ENCODE results near the gene CCDC40. TPM values are rescaled to one million over a fixed set of nuclear protein-coding genes. Genes with fewer than 3 reads are reported as not detected.

CCDC40 gene
- total RNA-seq, 1 donor from 2014 or later: 0.37 TPM

- Mint-ChIP-seq H3K4me1 (peaks cover 4% of the 10 kb centered on the region), H3K27ac (no peak overlapping the region), H3K9me3 (no peaks in the 10 kb centered on the region), H3K36me3 (ENCODE audit: low read depth) (no peaks in the 10 kb centered on the region), H3K4me3 (no peak overlapping the region), H3K27me3 (peaks cover 2% of the 10 kb centered on the region)
- intact Hi-C loops (cut with micrococcal nuclease): no loop called here
- DNase-seq: no peak
Observed at GRCh38 chr17:80006339-80006720, 30.1 kb upstream of the CCDC40 start.

- intact Hi-C loops (cut with micrococcal nuclease): no loop called here
- Mint-ChIP-seq H3K36me3 (ENCODE audit: low read depth) (no peaks in the 10 kb centered on the region), H3K4me3 (no peak overlapping the region), H3K4me1 (peaks cover 4% of the 10 kb centered on the region), H3K9me3 (no peaks in the 10 kb centered on the region), H3K27me3 (peaks cover 2% of the 10 kb centered on the region), H3K27ac (no peak overlapping the region)
- no peak for DNase-seq
Observed at GRCh38 chr17:80006811-80007752, 29.4 kb upstream of the CCDC40 start.

GRCh38 chr17:80007939-80008338 is 28.5 kb upstream of the CCDC40 start:
- DNase-seq: no peak
- Mint-ChIP-seq H3K27me3 (peaks cover 2% of the 10 kb centered on the region), H3K4me3 (no peak overlapping the region), H3K36me3 (ENCODE audit: low read depth) (no peaks in the 10 kb centered on the region), H3K4me1 (peaks cover 4% of the 10 kb centered on the region), H3K9me3 (no peaks in the 10 kb centered on the region), H3K27ac (no peak overlapping the region)
- intact Hi-C loops (cut with micrococcal nuclease): loop anchor here (2.0 kb wide), 1 partner anchor 27 kb away; the partner anchor contains the start of gene TBC1D16

- H3K4me3 Mint-ChIP-seq: no peak overlapping the region
- peaks cover 2% of the 10 kb centered on the region for H3K27me3 Mint-ChIP-seq
- intact Hi-C loops (cut with micrococcal nuclease): loop anchor here (2.0 kb wide), 1 partner anchor 26 kb away; the partner anchor contains the start of gene TBC1D16
Observed at GRCh38 chr17:80008383-80008840, 28.0 kb upstream of the CCDC40 start.

GRCh38 chr17:80008848-80009247 is 27.6 kb upstream of the CCDC40 start:
- H3K36me3 Mint-ChIP-seq (ENCODE audit: low read depth): no peaks in the 10 kb centered on the region
- peaks cover 2% of the 10 kb centered on the region for H3K27me3 Mint-ChIP-seq
- intact Hi-C loops (cut with micrococcal nuclease): loop anchor here (2.0 kb wide), 1 partner anchor 26 kb away; the partner anchor contains the start of gene TBC1D16
- H3K4me3 Mint-ChIP-seq: no peak overlapping the region
- DNase-seq: no peak
- peaks cover 4% of the 10 kb centered on the region for H3K4me1 Mint-ChIP-seq
- no peaks in the 10 kb centered on the region for H3K9me3 Mint-ChIP-seq
- H3K27ac Mint-ChIP-seq: no peak overlapping the region

More at GRCh38 chr17:80008383-80008840, 28.0 kb upstream of the CCDC40 start:
- Mint-ChIP-seq H3K9me3 (no peaks in the 10 kb centered on the region), H3K36me3 (ENCODE audit: low read depth) (no peaks in the 10 kb centered on the region), H3K27ac (no peak overlapping the region), H3K4me1 (peaks cover 4% of the 10 kb centered on the region)
- peak; percentile 94 for DNase-seq

- no peaks in the 10 kb centered on the region for H3K36me3 Mint-ChIP-seq (ENCODE audit: low read depth)
- peaks cover 2% of the 10 kb centered on the region for H3K27me3 Mint-ChIP-seq
- intact Hi-C loops (cut with micrococcal nuclease): loop anchor here (2.0 kb wide), 1 partner anchor 25 kb away; the partner anchor contains the start of gene TBC1D16
- H3K4me1 Mint-ChIP-seq: peaks cover 4% of the 10 kb centered on the region
- H3K4me3 Mint-ChIP-seq: no peak overlapping the region
- H3K9me3 Mint-ChIP-seq: no peaks in the 10 kb centered on the region
- DNase-seq: no peak
- H3K27ac Mint-ChIP-seq: no peak overlapping the region
Observed at GRCh38 chr17:80009391-80010282, 26.8 kb upstream of the CCDC40 start.

GRCh38 chr17:80010283-80010858 is 26.1 kb upstream of the CCDC40 start:
- H3K4me1 Mint-ChIP-seq: peaks cover 4% of the 10 kb centered on the region
- H3K9me3 Mint-ChIP-seq: no peaks in the 10 kb centered on the region
- intact Hi-C loops (cut with micrococcal nuclease): no loop called here
- H3K27me3 Mint-ChIP-seq: peaks cover 2% of the 10 kb centered on the region
- no peaks in the 10 kb centered on the region for H3K36me3 Mint-ChIP-seq (ENCODE audit: low read depth)
- no peak overlapping the region for H3K27ac Mint-ChIP-seq
- H3K4me3 Mint-ChIP-seq: no peak overlapping the region
- DNase-seq: no peak

GRCh38 chr17:80011989-80012555 is 24.4 kb upstream of the CCDC40 start:
- Mint-ChIP-seq H3K4me3 (no peak overlapping the region), H3K4me1 (no peaks in the 10 kb centered on the region), H3K36me3 (ENCODE audit: low read depth) (no peaks in the 10 kb centered on the region), H3K27ac (no peak overlapping the region), H3K9me3 (no peaks in the 10 kb centered on the region), H3K27me3 (peaks cover 2% of the 10 kb centered on the region)
- DNase-seq: no peak
- intact Hi-C loops (cut with micrococcal nuclease): no loop called here

GRCh38 chr17:80012765-80013741 is 23.4 kb upstream of the CCDC40 start:
- no peaks in the 10 kb centered on the region for H3K27me3 Mint-ChIP-seq
- no peak overlapping the region for H3K27ac Mint-ChIP-seq
- no peaks in the 10 kb centered on the region for H3K36me3 Mint-ChIP-seq (ENCODE audit: low read depth)
- H3K9me3 Mint-ChIP-seq: no peaks in the 10 kb centered on the region
- no peak overlapping the region for H3K4me3 Mint-ChIP-seq
- H3K4me1 Mint-ChIP-seq: no peaks in the 10 kb centered on the region
- DNase-seq: no peak
- intact Hi-C loops (cut with micrococcal nuclease): no loop called here

GRCh38 chr17:80017226-80018010 is 19.0 kb upstream of the CCDC40 start:
- no peak for DNase-seq
- no peak overlapping the region for H3K4me3 Mint-ChIP-seq
- H3K36me3 Mint-ChIP-seq (ENCODE audit: low read depth): no peaks in the 10 kb centered on the region
- no peak overlapping the region for H3K27ac Mint-ChIP-seq
- H3K9me3 Mint-ChIP-seq: no peaks in the 10 kb centered on the region
- H3K27me3 Mint-ChIP-seq: no peaks in the 10 kb centered on the region
- no peaks in the 10 kb centered on the region for H3K4me1 Mint-ChIP-seq
- intact Hi-C loops (cut with micrococcal nuclease): no loop called here

GRCh38 chr17:80018917-80019651 is 17.4 kb upstream of the CCDC40 start:
- intact Hi-C loops (cut with micrococcal nuclease): no loop called here
- no peaks in the 10 kb centered on the region for H3K36me3 Mint-ChIP-seq (ENCODE audit: low read depth)
- DNase-seq: no peak
- no peaks in the 10 kb centered on the region for H3K9me3 Mint-ChIP-seq
- H3K4me3 Mint-ChIP-seq: no peak overlapping the region
- H3K4me1 Mint-ChIP-seq: no peaks in the 10 kb centered on the region
- no peak overlapping the region for H3K27ac Mint-ChIP-seq
- H3K27me3 Mint-ChIP-seq: no peaks in the 10 kb centered on the region
